ENCODE results near the gene CAMK2D. TPM values are rescaled to one million over a fixed set of nuclear protein-coding genes. Genes with fewer than 3 reads are reported as not detected.

Gene CAMK2D
- 14.7 to 22.6 TPM (median 17.5 TPM) in 5 replicates for total RNA-seq (2022; extraction: Qiagen RNA extraction; ENCODE audit: low read depth)

DNA sequence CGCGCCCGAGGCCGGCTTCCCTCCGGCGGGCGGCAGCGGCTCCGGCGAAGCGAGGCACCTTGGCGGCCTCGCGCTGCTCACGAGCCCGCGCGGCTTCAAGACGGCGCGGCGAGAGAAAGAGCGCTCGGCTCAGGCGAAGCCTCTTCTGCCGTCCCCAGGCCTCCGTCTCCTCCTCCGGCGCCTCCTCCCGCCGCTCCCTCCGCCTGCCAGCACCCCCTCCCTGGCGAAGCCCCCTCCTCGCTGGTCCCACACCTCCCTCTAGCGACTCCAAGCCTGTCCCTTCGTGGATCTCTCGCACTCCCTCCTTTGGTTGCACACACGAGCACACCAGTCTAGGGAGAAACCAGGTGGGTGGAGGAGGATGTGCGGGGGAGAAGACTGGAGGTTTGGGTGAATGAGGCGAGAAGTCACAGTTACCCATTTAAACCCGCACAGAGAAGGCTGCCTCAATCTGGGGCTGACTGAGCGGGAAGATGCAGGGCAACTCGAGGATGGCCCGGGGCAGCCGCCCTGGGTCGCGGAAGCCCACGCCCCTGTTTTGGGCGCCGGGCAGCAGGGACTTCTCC lies at the start of gene CAMK2D:
TSS of gene CAMK2D (minus strand) at position 119 of the 566 bp plus-strand sequence. CDS start 670 bp downstream, outside the sequence.

Other genes with a start within 250 kb of the CAMK2D start
- gene ARSJ, start 217.9 kb upstream of the CAMK2D start, total RNA-seq (2022; extraction: Qiagen RNA extraction; ENCODE audit: low read depth) = 4.6 to 5.5 TPM (median 5.1 TPM) in 5 replicates

Measured in A549 treated with RU486 at 1 μM for 4 hours (cell line).